GM20000 (cell line): ENCODE measurements around the gene NXPE2.

Experiments
- DNase-seq: peaks from one replicate; pipeline ENCODE4 v3.0.0; 2012; ENCODE audit warnings: low spot score
- TF ChIP-seq, protein P1 (sequence below): IDR thresholded peaks from 2 replicates; pipeline ENCODE4 v1.5.1; 2012; ENCODE audit warnings: mild to moderate bottlenecking, control low read depth; ENCODE audit errors: extremely low read depth, missing control alignments

The NXPE2 gene

DNA sequence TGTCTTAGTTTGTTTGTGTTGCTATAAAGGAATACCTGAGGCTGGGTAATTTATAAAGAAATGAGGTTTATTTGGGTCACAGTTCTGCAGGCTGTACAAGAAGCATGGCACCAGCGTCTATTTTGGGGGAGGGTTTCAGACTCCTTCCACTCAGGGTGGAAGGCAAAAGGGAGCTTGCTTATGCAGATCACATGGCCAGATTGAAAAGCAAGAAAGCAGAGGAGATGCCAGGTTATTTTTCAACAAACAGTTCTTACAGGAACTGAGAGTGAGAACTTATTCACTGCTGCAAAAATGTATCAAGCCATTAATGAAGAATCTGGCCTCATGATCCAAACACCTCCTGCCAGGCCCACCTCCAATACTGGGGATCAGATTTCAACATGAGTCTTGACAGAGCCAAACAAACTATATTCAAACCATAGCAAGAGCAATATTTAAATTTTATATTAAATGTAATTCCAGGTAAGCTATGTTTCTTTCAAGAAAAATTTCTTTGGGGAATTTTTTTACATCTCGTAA lies 66.9 kb downstream of the NXPE2 start:
- TF ChIP-seq, protein P1, sequence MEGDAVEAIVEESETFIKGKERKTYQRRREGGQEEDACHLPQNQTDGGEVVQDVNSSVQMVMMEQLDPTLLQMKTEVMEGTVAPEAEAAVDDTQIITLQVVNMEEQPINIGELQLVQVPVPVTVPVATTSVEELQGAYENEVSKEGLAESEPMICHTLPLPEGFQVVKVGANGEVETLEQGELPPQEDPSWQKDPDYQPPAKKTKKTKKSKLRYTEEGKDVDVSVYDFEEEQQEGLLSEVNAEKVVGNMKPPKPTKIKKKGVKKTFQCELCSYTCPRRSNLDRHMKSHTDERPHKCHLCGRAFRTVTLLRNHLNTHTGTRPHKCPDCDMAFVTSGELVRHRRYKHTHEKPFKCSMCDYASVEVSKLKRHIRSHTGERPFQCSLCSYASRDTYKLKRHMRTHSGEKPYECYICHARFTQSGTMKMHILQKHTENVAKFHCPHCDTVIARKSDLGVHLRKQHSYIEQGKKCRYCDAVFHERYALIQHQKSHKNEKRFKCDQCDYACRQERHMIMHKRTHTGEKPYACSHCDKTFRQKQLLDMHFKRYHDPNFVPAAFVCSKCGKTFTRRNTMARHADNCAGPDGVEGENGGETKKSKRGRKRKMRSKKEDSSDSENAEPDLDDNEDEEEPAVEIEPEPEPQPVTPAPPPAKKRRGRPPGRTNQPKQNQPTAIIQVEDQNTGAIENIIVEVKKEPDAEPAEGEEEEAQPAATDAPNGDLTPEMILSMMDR, result no peak
- DNase-seq, result no peak

DNA sequence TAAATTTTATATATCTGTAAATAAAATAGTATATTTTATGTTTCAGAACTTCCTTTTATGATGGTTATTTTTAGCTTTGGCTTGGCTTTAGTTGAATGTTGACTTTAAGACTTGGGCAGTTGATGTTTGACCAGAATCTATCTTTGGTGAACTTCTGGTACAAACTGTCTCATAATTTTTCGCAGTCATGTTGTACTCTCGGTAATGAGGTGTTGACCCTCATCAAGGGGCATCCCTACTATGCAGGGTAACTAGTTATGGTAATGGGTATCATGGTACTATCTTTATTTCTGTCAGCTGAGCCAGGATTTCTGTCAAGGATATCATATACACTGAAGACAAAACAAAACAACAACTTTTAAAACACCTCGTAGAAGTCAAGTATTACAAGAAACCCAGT lies 67.7 kb downstream of the NXPE2 start:
- no peak for DNase-seq

More for the DNA sequence above, 67.7 kb downstream of the NXPE2 start:
- TF ChIP-seq, protein P1, result no peak
